GM19099 (cell line): Measurements from ENCODE around the gene EXOC3L2.

ENCODE experiments used
- POLR2A ChIP-seq: IDR thresholded peaks from 3 replicates; pipeline ENCODE4 v1.6.1; 2011; ENCODE audit warnings: low read depth; ENCODE audit not compliant: insufficient read length; ENCODE audit errors: extremely low read depth

The EXOC3L2 gene

DNA sequence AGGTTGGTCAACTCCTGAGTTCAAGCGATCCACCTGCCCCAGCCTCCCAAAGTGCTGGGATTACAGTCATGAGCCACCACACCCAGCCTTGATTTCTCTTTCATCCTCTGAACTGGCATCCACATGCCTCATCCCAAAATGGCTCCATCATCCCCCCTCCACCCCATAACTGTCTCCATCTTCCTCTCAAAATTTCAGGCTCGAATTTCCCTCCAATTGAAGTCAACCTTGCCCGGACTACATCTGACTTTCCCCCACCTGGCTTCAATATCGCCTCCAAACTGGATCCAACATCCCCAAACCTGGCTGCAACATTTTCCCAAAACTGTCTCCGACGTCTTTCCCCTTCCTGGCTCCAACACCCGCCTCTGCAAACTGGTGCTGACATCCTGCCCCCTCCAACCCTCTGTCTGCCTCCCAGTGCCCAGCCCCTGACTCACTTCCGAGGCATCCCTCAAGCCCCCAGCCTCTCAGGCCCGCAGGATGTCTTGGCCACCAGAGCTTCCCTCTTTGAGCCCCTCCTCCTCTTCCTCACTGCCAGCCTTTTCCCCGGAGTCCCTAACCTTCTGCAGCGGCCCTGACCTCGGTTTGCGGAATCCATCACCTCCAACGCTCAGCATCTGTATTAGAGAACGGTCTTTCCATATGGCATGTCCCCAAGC is 943 bp downstream of the EXOC3L2 start:
- no peak for TF ChIP-seq POLR2A

DNA sequence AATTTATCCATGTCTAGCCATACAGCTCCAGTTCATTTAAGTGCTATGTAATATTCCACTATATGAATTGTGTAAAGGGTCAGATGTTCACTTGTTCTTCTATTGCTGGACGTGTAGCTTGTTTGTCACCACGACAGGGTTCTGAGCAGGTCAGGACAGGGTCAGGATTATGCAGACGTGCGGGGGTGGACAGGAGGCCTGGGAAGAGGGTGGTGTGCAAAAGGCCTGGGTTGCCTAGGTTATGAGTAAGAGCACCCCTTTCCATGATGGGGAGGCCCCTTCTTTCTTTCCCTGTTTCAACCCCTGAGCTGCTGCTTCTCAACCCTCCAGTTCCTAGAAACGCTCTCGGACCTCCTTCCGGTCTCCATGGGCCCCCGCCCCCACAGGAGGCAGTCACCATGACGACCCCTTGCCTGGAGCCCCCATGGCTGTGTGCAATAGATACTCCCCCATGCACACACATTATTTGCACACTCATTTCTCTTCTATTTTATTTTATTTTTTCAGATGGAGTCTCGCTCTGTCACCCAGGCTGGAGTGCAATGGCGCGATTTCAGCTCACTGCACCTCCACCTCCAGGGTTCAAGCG is 2.0 kb downstream of the EXOC3L2 start:
- no peak for TF ChIP-seq POLR2A

DNA sequence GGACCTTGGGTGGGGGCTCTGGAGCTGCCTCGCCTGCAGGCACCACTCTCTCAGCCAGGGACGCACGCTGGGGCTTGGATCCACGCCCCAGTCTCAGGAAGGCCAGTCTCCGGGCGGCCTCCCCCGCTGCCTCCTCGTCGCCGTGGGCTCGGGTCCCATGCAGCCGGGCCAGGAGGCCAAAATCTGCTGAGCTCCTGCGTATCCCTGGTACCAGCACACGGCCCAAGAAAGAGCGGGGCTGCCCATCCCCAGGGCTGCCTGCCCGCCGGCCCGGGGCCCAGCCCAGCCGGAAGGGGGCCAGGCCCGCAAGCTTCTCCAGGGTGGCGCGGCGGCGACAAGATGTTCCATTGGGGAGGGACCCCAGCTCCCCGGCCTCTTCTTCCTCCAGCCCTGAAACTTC is 6.7 kb downstream of the EXOC3L2 start:
- TF ChIP-seq POLR2A = no peak

DNA sequence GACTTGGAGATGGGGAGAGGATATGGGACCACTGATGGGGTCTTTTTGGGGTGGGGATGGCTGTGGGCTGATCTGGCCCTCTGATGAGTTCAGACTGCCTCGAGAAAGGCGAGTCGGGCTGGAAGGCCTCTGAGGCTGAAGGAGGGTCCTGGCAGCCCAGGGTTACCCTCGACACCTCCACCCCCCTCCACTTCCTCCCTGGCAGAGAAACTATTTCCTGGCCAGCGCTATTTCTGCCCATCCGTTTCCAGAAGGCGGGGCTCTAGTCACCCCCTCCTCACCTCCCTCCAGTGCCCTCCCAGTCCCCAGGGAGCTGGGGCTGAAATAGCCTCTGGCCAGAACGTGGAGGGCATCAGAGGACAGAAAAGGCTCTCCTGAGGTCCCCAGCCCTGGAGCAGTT is 9.7 kb downstream of the EXOC3L2 start:
- no peak for TF ChIP-seq POLR2A

DNA sequence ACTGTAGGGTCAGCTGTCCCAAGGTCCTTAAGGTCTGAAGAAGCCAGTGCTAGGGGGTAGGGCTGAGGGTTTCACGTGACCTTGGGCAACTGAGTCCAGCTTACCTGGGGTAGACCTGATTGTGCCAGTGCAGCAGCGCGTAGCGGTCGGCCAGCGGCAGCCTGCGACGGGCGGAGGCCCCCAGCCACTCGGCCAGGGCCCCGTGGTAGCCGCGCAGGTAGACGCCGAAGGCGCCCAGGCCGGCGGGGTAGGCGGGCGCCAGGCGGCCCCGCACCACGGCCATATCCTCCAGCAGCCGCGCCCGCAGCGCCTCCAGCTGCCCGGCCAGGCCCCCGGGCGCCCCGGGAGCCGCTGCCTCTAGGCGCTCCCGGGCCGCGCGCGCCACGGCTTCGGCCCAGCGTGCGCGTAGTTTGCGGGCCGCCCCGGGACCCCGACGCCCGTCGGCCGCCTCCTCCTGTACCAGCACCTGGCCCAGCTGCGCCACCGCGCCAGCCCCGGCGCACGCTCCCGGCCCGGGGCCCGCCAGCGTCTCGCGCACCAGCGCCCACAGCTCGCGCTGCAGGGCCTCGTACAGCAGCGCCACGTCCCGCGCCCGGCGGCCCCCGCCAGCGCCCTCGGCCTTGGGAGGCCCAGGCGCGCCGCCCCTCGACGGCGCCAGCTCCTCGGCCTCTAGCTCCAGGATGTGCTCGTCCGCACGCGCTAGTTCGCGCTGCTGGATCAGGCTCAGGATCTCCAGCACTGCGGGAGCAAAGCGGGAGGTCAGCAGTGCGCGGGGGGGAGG is 10.9 kb downstream of the EXOC3L2 start:
- no peak for TF ChIP-seq POLR2A

DNA sequence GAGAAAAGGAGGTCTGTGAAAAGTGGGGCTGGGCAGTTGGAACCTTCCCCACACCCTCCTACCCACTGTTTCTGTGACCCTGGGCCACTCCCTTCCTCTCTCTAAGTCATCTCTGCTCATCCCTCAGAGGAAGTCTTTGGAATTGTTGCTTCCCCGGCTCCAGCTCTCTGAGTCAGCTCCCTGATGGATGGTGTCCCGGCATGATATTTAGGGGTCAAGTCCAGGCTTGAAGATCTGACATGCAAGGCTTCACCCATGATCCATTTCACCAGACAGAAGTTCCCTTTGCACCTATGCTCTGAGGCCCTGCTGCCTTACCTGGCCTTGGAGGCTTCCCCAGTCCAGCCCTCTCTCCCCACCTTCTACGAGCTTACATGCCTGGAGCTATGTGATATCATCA is 13.3 kb downstream of the EXOC3L2 start:
- no peak for TF ChIP-seq POLR2A

DNA sequence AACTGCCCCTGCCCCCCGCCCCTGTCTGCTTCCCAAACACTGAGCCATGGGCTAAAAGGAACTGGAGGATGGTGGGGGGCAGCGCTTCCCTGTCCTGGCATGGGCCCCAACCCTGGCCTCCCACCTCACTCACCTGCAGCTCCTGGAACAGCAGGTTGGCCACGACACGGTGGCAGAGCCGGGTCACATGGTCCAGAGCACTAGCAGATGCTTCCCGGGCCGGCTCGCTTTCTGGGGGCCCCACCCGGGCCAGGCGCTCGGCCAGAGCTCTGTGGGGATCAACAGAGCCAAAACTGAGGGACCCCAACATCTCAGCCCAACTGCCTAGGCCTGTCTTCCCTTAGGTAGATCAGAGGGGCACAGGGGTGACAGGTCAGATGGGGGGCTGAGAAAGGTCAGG is 20.6 kb downstream of the EXOC3L2 start:
- TF ChIP-seq POLR2A = no peak

DNA sequence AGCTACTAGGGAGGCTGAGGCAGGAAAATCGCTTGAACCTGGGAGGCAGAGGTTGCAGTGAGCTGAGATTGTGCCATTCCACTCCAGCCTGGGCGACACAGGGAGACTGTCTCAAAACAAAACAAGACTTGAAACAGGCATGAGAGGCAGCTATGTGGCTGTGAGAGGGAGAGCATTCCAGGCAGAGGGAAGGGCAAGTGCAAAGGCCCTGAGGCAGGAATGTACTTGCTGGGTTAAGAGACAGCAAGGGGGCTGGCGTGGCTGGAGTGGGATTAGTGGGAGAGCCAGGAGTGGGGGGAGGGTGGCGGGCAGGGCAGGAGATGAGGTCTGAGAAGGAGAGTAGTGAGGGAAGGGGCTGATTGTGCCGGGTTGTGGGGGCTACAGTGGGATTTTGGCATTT is 21.3 kb downstream of the EXOC3L2 start:
- TF ChIP-seq POLR2A = no peak

DNA sequence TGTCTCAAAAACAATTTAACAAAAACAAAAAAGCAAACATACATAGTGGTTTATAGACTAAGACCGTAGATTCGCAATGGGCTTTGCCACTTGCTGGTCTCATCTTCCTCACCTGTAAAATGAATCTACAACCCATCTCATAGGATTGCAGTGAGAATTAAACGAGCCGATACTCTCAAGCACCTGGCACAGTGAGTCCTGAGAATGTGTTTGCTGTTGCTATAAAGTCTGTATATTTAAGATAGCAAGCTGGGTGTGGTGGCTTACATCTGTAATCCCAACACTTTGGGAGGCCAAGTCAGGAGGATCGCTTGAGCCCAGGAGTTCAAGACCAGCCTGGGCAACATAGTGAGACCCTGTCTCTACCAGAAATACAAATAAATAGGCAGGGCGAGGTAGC is 22.5 kb downstream of the EXOC3L2 start:
- no peak for TF ChIP-seq POLR2A

DNA sequence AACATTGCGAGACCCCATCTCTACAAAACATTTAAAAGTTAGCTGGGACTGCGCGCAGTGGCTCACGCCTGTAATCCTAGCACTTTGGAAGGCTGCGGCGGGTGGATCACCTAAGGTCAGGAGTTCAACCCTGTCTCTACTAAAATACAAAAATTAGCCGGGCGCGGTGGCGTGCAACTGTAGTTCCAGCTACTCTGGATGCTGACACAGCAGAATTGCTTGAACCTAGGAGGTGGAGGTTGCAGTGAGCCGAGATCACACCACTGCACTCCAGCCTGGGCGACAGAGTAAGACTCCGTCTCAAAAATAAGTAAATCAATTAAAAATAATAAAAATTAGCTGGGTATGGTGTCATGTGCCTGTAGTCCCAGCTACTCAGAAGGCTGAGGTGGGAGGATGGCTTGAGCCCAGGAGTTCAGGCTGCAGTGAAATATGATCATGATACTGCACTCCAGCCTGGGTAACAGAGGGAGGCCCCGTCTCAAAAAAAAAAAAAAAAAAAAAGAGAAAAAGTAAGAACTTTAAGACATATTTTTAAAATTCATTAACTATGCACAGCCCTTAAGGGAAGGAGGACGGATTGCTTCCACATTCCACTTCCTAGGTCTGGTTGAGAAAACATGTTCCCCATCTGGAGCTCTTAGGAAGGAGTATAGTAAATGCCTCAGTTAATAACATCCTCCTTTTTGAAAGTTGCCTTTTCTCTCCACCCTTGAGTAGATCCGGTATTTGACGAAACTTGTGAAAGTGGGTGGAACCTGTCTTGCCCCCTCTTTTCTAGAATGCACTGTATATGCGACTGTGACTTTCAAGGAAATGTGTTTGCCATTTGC is 26.1 kb downstream of the EXOC3L2 start:
- no peak for TF ChIP-seq POLR2A

DNA sequence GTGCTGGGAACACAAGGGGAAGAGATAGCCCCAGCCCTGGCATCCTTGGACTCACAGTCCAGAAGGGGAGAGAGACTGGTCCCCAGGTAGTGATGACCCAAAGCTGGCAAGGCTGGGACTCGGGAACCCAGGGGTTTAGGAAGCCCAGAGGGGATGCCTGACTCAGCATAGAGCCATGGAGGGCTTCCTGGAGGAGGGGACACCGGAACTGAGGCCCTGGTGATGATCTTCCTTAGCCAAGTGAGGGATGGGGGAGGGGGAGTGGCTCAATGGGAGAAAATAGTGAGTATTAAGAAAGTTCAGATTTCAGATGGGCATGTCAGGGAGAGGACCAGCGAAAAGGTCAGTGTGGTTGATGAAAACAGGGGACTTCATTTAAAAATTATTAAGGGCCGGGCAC is 26.8 kb downstream of the EXOC3L2 start:
- TF ChIP-seq POLR2A = no peak

DNA sequence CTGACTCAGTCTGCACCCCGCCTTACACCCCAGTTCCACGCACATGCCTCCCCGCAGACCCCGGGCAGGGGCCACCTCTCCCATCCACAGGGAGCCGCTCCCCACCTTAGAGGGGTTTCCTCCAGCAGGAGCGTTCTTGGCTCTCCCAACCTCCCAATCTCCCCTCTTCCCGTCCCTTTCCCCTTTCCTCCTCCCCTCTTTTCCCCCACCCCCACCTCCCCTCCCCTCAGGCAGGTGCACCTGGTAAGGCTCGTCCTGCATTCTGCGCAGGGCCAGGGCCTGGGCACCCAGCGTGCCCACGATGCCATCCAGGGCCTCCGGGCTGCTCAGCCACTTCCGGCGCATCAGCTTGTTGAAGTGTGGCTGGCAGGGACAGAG is 27.3 kb downstream of the EXOC3L2 start:
- TF ChIP-seq POLR2A = no peak

DNA sequence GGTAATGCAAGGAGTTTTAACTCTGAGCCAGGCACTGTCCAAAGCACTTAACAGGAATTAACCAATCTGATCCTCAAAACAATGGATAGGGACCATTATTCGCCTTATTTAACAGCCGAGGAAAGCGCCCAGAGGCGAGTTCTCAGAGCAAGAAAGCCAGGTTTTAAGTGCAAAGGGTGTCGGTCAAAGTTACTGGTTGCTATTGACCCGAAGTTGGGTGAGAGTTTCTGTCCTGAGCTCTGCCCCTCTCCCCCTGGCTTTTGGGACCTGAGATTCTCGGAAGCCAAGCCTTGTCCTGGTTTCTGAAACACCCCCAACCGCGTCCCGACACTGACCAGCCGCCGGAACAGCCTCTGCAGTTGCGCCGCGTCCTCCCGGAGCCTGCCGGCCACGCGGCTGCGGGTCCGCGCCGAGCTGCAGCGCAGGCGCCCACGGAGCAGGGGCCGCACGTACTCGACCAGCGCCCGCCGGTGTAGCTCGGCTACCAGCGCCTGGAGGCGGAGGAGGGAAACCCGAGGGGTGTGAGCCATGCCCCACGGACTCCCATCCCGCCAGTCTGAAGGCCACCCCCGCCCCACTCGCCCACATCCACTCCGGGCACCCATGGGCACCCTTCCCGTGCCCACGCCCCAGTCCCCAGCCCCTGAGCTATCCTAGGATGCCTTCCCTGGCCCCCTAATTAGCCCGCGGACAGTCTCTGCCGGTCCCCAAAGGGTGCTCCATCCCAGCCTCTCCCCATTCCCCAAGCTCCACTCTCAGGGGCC is 27.8 kb downstream of the EXOC3L2 start:
- no peak for TF ChIP-seq POLR2A

DNA sequence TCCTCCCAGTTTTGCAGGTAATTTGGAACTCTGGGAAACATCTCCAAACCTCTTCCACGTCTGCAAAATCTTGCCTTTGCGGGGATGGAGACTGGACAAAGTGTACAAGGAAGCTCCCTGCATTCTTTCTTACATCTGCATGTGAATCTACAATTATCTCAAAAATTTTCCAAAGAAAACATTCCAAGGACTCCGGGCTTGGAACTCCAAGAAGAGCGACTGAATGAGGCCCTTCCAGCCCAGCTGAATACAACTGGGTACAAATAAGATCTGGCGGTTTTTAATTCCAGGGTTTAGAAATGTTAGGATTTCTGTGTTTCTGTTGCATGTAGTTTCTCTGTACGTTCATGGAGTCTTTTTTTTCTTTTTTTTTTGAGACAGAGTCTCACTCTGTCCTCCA is 28.5 kb downstream of the EXOC3L2 start:
- no peak for TF ChIP-seq POLR2A
